Stimulated activated CD4-positive, alpha-beta T cell treated with anti-CD3 and anti-CD28 coated beads, Interleukin-4, amount 100 ng/mL, for 24 hours (primary cell): ENCODE measurements around the gene TPPP.

ENCODE experiments used
- DNase-seq: peaks from one replicate; pipeline ENCODE4 v3.0.0-alpha.2; 2020

Gene TPPP

GRCh38 chr5:664343-664993 lies 28.7 kb downstream of the TPPP start:
- DNase-seq = no peak

DNA sequence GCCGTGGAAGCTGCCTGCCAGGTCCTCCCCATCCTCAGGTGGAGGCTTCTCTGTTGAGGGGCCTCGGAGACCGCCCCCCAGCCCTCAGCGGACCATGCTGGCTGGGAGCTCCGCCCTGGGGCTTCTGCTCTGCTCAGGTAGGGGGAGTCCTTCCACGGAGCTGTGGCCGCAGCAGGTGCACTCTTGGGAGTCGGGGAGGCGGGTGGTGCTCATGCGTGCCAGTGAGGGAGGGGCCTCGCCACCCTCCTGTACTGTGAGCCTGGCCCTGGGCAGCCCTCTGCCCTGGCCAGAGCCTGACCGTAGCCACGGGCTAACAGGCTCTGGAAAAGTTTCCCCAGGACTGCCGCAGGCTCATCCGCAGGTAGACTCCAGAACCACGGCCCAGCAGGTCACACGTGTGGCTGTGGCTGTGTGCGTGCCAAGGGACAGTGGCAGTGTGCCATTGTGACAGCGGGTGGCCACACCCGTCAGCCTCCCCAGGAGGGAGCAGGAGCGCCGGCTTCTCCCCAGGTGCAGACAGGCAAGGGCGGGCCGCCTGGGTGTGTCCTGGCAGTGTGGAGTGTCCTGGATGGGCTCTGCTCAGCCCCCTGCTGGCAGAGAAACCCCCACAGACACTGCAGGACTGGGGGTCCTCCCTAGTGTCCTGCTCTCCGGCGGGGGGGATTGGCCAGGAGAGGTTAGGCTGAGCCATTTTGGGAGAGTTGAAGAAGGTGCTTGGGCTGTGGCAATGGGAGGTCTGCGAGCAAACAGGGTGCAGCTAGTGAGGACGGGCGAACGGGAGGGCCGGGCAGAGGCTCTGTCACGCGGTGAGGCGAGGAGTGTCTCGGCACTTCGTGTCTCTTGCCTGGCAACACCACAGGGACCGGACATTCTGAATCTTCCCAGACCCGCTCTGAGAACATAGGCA lies 29.5 kb downstream of the TPPP start:
- DNase-seq = no peak

- no peak for DNase-seq
Observed at GRCh38 chr5:662751-663435, 30.3 kb downstream of the TPPP start.

DNA sequence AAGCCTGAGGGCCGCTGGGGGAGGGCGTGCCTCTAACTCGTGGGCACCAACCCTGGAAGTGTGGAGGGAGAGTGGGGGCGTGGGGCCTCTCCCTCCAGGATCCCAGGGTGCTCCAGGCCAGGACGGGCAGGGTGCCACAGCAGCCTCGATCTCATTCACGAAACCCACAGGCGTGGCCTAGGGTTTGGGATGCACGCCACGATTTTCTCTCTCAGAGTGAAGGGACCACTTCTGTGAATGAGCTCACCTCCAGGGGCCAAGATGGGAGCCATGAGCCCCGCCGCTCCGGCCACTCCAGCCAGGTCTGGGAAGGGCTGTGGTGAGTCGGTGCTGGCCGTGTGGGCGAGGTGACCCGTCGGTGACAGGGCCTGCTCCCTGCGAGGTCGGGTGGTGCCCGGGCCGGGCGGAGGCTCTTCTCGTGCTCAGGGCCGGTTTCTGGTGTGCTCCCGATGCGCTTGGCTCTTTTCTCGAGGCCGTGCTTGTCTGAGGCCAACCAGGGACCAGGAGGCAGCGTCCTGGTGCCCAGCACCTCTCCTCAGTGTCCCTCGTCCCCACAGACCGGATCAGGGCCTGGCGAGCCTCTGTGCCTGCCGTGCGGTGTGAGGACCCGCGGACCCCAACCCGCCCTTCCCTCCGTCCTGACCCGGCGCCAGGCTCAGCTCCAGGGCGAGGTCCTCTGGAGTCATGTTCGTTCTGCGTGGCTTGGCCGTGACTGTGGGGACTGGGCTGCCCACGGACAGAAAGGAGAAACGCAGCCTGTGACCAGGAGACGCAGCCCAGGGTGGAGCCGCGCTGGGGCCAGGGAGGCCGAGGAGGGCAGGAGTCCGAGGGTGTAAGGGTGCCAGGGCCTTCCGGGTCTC lies 31.0 kb downstream of the TPPP start:
- no peak for DNase-seq

GRCh38 chr5:660491-661030 lies 32.6 kb downstream of the TPPP start:
- DNase-seq = no peak

- no peak for DNase-seq
Observed at GRCh38 chr5:659496-660263, 33.5 kb downstream of the TPPP start.

DNA sequence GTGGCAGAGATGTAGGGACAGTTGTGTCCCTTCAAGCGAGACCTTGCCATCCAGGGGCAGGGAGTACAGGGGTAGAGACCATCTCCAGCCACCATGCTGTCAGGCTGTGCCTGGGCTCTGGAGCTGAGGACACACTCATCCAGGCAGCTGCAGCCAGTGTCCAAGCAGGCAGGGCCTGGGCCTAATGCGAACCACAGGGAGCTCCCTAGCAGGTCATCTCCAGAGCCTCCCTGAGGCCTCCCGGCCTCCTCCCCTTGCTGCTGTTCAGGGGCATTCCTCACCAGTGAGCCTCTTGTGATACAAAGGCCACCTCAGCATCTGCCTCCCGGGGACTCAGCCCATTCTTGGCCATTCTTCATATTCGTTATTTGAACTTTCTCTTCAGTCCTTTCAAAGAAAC lies 35.0 kb downstream of the TPPP start:
- DNase-seq = no peak

DNA sequence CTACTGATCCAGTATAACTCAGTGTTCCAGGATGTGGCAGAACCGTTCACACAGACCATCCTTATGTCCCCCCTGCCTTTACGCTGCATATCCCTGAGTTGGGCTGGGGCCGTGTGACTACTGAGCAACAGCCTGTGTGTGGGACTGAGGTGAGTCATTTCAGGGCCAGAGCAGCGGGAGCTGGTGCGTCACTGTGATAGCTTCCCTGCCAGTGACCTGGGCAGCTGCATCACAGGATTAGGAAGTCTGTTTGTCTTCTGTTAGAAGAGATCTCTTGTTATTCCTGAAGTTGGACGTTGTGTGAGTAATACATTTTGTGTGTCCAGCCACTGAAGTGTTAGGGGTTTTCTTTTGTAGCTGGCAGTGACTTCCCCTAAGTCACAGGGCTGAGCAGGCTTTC lies 35.6 kb downstream of the TPPP start:
- no peak for DNase-seq

- DNase-seq = no peak
Observed at GRCh38 chr5:655406-655805, 37.7 kb downstream of the TPPP start.

GRCh38 chr5:654071-654778 lies 38.9 kb downstream of the TPPP start:
- DNase-seq = no peak

GRCh38 chr5:652773-653350 lies 40.3 kb downstream of the TPPP start:
- DNase-seq = no peak

- no peak for DNase-seq
Observed at GRCh38 chr5:652023-652515, 41.1 kb downstream of the TPPP start.

GRCh38 chr5:651296-652022 lies 41.7 kb downstream of the TPPP start:
- no peak for DNase-seq

- DNase-seq = no peak
Observed at GRCh38 chr5:647727-648126, 45.4 kb downstream of the TPPP start.

- no peak for DNase-seq
Observed at GRCh38 chr5:647311-647710, 45.8 kb downstream of the TPPP start.

DNA sequence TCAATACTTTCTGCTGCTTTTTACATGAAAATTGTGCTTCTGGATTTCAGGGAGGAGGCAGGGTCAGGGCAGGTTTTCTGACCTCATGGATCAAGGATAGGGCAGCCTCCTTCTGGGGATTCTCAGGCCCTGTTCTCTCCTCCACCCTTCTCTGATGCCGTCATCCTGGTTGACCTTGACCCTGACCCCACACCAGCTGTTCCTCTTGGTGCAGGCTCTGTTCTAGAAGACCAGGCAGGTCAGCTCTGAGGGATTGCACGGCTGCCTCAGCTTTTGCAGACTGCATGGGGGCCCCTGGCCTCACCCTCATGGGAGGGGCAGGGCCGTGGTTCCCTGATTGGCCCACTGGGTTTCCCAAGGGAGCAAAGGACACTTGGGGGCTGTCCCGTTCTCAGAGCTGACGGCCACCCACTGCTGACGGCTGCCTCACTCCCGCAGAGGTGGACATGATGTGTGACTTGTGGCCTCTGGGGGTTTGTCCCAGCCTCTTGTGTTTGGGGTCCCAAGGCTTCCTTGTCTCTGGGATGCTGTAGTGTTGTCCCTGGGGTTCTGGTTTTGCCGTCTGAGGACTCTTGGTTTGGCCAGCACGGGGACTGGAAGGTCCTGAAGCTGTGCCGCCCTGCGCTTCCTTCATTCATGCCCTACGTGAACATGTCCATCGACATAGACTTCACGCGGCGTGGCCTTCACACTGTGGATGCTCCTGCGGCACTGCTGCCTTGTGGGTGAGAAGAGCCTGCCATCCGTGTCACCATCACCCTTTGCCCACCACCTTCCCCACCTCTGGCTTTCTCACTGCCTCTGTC lies 46.6 kb downstream of the TPPP start:
- no peak for DNase-seq

GRCh38 chr5:645421-645820 lies 47.7 kb downstream of the TPPP start:
- DNase-seq = no peak

DNA sequence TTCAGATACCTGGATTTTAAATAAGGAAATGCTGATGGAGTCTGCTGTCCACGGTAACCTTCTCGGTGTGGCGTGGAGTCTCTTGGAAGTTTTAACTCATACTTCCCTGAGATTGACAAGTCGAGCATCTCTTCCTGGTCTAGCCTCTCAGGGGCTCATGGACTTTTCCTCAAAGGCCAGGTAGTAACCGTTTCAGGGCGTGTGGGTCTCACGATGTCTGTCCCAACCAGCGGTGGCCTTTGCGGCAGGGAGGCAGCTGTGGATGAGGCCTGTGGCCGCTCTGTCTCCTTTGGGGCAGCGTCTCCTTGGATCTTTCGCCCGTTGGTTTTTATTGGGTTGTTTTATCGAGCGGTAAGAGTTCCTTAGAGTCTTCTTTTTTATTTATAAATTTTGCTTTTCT lies 48.2 kb downstream of the TPPP start:
- DNase-seq = no peak

DNA sequence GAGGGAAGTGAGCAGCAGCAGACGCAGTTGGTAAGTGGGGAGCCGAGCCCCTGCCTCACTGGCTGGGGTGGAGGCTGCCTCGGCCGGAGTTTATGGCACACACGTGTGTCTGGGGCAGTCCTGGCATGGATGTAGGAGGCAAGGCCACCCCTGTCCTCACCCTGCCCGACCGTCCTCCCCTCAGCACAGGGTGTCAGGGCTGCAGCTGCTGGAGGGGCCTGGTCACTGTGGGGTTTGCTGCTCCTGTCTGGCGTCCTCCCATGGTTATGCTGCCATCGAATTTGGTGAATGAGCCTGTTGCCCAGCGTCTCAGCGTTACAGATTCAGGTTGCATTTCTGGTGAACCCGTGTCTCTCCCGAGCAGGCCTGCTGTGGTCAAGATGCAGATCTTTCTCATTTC lies 48.6 kb downstream of the TPPP start:
- no peak for DNase-seq
